SH-SY5Y (cell line): ENCODE measurements around the gene RPS17.

Experiments
- GATA2 ChIP-seq: IDR thresholded peaks from 2 replicates; pipeline ENCODE4 v1.6.1; 2011; ENCODE audit warnings: mild to moderate bottlenecking, low read depth, low read length
- GATA3 ChIP-seq: IDR thresholded peaks from 2 replicates; pipeline ENCODE4 v1.6.1; 2011; ENCODE audit warnings: low read depth, mild to moderate bottlenecking, low read length, moderate library complexity

DNA sequence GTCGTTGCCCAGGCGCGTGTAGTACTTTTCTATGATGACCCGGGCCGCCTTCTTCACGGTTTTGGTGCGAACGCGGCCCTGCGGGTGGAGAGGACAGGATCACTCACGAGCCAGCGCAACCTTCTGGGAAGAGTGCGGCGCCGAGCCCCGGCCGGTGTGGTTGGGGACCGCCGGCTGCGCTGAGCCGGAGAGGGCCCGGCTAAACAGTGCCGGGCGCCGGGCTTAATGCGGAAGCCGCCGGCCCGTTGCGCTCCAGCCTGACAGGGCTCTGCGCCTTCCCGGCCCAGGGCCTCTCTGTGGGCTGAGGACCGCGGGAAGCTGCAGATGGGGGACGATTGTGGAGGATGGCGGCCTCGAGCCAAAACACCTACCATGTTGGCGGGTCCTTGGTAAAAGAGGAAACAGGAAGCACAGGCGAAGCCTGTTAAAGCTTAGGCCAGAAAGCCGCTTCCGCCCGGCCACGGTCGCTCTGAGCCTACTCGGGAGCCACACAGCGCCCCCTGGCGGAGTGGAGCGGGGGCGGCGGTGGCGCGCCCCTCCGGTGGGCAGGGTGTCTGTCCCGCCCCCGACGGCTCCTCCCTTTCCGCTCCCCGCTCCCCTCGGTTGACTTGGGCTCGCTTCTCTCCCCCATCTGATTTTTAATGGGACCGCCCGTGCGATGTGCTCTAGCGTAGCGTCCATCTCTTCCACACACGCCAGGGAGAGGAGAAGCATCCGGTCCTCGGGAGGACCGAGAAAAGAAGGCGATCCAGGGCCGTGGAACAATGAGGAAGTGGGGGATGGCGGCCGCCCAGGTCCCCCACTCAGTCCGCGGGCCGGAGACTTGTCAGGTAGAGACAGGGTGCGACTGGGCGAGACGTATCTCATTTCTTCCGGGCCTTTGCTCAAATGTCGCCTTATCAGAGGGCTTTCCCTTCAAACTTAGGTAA, at the start of gene RPS17:
- TF ChIP-seq GATA3 (no peak), GATA2 (no peak; the same call in 1 of the 2 replicates)
